ENCODE data around the gene FAM114A1.

DNA sequence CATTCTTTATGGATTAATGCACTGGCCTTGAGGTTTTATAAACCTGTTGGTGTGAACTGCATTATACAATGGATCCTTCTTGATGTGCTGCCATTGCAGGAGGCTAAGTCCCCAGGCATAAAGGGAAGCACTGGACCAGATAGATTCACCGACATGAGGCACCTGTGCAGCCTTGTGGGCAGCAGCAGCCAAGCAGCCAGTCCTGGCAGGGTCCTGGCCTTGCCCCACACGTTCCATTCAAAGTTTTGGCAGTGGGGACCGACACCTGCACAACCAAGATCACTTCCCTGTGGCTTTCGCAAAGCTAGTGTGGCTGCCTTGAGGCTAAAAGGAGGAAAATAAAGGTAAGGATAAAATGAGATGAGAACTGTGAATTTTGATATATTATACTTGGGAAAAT, 111.5 kb downstream of the FAM114A1 start:
- TF ChIP-seq ZNF274 (IDR thresholded peaks at IDR 0.05; ENCODE audit: low read depth, low read length) (no peak), SUZ12 (IDR thresholded peaks at IDR 0.05; ENCODE audit: extremely low read depth, insufficient read depth, insufficient read length) (no peak), YY1 (IDR thresholded peaks at IDR 0.05; ENCODE audit: insufficient read depth, insufficient read length) (no peak)

Measured in NT2/D1 (cell line).